Tibial nerve (tissue), 4 donors: ENCODE data around the gene ECE1.

ENCODE experiments used
- EP300 ChIP-seq, 2 donors: sonication (generic); formaldehyde crosslinking; IDR thresholded peaks; one replicate each; pipeline ENCODE4 v1.6.1; 2017; ENCODE audit warnings: antibody characterized with exemption in 2 of 2, mild to moderate bottlenecking in 1 of 2
- POLR2A ChIP-seq, 2 donors: fragments of 450-650 bp; IDR thresholded peaks; one replicate each; pipeline ENCODE4 v1.6.1; 2017; ENCODE audit warnings: antibody characterized with exemption in 2 of 2, mild to moderate bottlenecking in 2 of 2, moderate library complexity in 2 of 2
- TF ChIP-seq, protein P1 (sequence below), 5 experiments: fragments of 200-600 bp in 3 of 5; fragments of 450-650 bp in 2 of 5; sonication (generic) in 3 of 5; IDR thresholded peaks; one replicate each; pipeline ENCODE4 v1.5.1; 2016 to 2019; ENCODE audit warnings: antibody characterized with exemption in 5 of 5, mild to moderate bottlenecking in 3 of 5, moderate library complexity in 2 of 5

DNA sequence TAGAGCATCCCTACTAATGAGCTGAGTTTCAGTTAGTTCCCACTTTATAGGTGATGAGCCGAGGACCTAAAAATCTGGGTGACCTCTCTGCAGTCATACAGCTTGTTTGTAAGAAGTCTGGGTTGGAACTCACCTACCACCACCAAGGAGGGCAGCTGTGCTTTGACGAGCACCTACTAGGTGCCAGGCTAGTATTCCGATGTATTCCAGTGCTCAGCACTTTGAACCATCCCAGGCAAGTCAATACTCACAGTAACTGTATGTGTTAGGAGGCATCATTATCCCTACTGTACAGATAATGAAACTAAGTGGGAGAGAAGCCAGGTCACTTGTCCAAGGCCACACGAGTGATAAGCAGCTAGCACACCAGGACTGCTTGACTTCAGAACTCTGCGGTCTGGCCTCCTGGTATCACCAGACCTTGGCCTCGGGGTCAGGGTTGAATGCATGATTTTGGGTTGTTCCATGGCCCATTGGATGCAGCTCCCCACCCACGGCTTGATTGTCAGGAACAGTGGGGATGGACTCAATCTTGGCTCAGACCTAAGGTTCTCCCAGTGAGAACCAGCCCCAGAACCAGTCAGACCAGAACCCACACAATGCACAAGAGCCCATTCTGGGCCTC is 20.7 kb downstream of the ECE1 start:
- TF ChIP-seq, protein P1, sequence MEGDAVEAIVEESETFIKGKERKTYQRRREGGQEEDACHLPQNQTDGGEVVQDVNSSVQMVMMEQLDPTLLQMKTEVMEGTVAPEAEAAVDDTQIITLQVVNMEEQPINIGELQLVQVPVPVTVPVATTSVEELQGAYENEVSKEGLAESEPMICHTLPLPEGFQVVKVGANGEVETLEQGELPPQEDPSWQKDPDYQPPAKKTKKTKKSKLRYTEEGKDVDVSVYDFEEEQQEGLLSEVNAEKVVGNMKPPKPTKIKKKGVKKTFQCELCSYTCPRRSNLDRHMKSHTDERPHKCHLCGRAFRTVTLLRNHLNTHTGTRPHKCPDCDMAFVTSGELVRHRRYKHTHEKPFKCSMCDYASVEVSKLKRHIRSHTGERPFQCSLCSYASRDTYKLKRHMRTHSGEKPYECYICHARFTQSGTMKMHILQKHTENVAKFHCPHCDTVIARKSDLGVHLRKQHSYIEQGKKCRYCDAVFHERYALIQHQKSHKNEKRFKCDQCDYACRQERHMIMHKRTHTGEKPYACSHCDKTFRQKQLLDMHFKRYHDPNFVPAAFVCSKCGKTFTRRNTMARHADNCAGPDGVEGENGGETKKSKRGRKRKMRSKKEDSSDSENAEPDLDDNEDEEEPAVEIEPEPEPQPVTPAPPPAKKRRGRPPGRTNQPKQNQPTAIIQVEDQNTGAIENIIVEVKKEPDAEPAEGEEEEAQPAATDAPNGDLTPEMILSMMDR (IDR thresholded peaks at IDR 0.05), result no peak
- TF ChIP-seq POLR2A (IDR thresholded peaks at IDR 0.05), result no peak
- no peak for TF ChIP-seq EP300 (IDR thresholded peaks at IDR 0.05)
